Activated CD8-positive, alpha-beta T cell treated with anti-CD3 and anti-CD28 coated beads for 36 hours (primary cell): ENCODE results near the gene LDLR. TPM values are rescaled to one million over a fixed set of nuclear protein-coding genes. Genes with fewer than 3 reads are reported as not detected.

ENCODE experiments used
- ATAC-seq: fragments of 200-7000 bp; cut with Tn5 transposase; one replicate; pipeline ENCODE4 v1.10.0; 2021; ENCODE audit warnings: mild to moderate bottlenecking, moderate library complexity
- CTCF ChIA-PET: fragments of 350-600 bp; sonication (Branson Sonifier 250); formaldehyde crosslinking; loops from one replicate; lab custom pipeline; 2021; ENCODE audit warnings: antibody characterized with exemption; lab: Charles Lee
- POLR2A ChIA-PET: fragments of 350-600 bp; sonication (Branson Sonifier 250); formaldehyde crosslinking; loops from one replicate; lab custom pipeline; 2021; ENCODE audit warnings: antibody characterized with exemption; lab: Charles Lee
- DNase-seq: peaks from one replicate; pipeline ENCODE4 v3.0.0-alpha.2; 2020
- H3K27ac Mint-ChIP-seq: one replicate; pipeline ENCODE4 v1.8.0; 2021; ENCODE audit warnings: mild to moderate bottlenecking, mixed read lengths
- H3K27me3 Mint-ChIP-seq: one replicate; pipeline ENCODE4 v1.8.0; 2021; ENCODE audit warnings: mixed read lengths
- H3K36me3 Mint-ChIP-seq: one replicate; pipeline ENCODE4 v1.8.0; 2021; ENCODE audit warnings: low read depth, mixed read lengths
- H3K4me1 Mint-ChIP-seq: one replicate; pipeline ENCODE4 v1.8.0; 2021; ENCODE audit warnings: low read depth, mixed read lengths
- H3K4me3 Mint-ChIP-seq: one replicate; pipeline ENCODE4 v1.8.0; 2021; ENCODE audit warnings: mild to moderate bottlenecking, moderate library complexity, mixed read lengths
- H3K9me3 Mint-ChIP-seq: one replicate; pipeline ENCODE4 v1.8.0; 2021; ENCODE audit warnings: mixed read lengths
- CTCF ChIP-seq: fragments of 200-600 bp; IDR thresholded peaks from one replicate; pipeline ENCODE4 v1.8.0; 2022; ENCODE audit warnings: antibody characterized with exemption, mild to moderate bottlenecking
- intact Hi-C: fragments of 100-400 bp; cut with micrococcal nuclease; formaldehyde crosslinking; loops from one replicate; pipeline ENCODE4 v1.10.0; 2022
- total RNA-seq, 2 experiments: library from RNA; stranded (reverse); gene quantifications; one replicate each; pipeline ENCODE4 v1.2.3, GENCODE V29; 2021

LDLR gene
- total RNA-seq, 2 experiments from 2014 or later: 54.7 to 56.5 TPM

- DNase-seq (no peak), ATAC-seq (no peak)
These were observed 43.7 kb upstream of the LDLR start for GRCh38 chr19:11045536-11045935.

GRCh38 chr19:11046605-11047354 is 42.5 kb upstream of the LDLR start:
- no peaks in the 10 kb centered on the region for H3K27me3 Mint-ChIP-seq
- TF ChIP-seq CTCF: no peak
- POLR2A ChIA-PET: interaction anchor here (1.0 kb wide), 1 partner anchor 42 kb away, joined by 4 read pairs; the partner anchor contains the start of gene LDLR
- peaks cover 29% of the 10 kb centered on the region for H3K36me3 Mint-ChIP-seq
- intact Hi-C loops: no loop called here
- H3K9me3 Mint-ChIP-seq: no peaks in the 10 kb centered on the region
- peaks cover 28% of the 10 kb centered on the region for H3K4me1 Mint-ChIP-seq
- CTCF ChIA-PET: no interaction called here
- no peak overlapping the region for H3K4me3 Mint-ChIP-seq
- no peak overlapping the region for H3K27ac Mint-ChIP-seq
- ATAC-seq (no peak), DNase-seq (no peak)

More at GRCh38 chr19:11045536-11045935, 43.7 kb upstream of the LDLR start:
- TF ChIP-seq CTCF: no peak
- ChIA-PET POLR2A (no interaction called here), CTCF (interaction anchor here (1.4 kb wide), 1 partner anchor 10 kb away, joined by 11 read pairs; no protein-coding TSS in a partner anchor)
- peaks cover 35% of the 10 kb centered on the region for H3K36me3 Mint-ChIP-seq
- intact Hi-C loops: no loop called here
- no peak overlapping the region for H3K27ac Mint-ChIP-seq
- peaks cover 25% of the 10 kb centered on the region for H3K4me1 Mint-ChIP-seq
- H3K9me3 Mint-ChIP-seq: no peaks in the 10 kb centered on the region
- H3K4me3 Mint-ChIP-seq: no peak overlapping the region
- no peaks in the 10 kb centered on the region for H3K27me3 Mint-ChIP-seq

- intact Hi-C loops: no loop called here
- ChIA-PET POLR2A (interaction anchor here (0.6 to 1.2 kb wide), 3 partner anchors 12 to 85 kb away, joined by 4 to 5 read pairs (median 4); no protein-coding TSS in a partner anchor), CTCF (interaction anchor here (1.3 kb wide), 2 partner anchors 12 to 78 kb away, joined by 4 to 12 read pairs; no protein-coding TSS in a partner anchor)
- no peak for TF ChIP-seq CTCF
- H3K27me3 Mint-ChIP-seq: no peaks in the 10 kb centered on the region
- ATAC-seq (no peak), DNase-seq (no peak)
- H3K27ac Mint-ChIP-seq: no peak overlapping the region
- no peaks in the 10 kb centered on the region for H3K9me3 Mint-ChIP-seq
- H3K4me3 Mint-ChIP-seq: no peak overlapping the region
- peaks cover 22% of the 10 kb centered on the region for H3K36me3 Mint-ChIP-seq
- H3K4me1 Mint-ChIP-seq: peaks cover 28% of the 10 kb centered on the region
These were observed 41.4 kb upstream of the LDLR start for GRCh38 chr19:11047866-11048265.

GRCh38 chr19:11050323-11051114 is 38.7 kb upstream of the LDLR start:
- Mint-ChIP-seq H3K4me1 (peaks cover 28% of the 10 kb centered on the region), H3K36me3 (peaks cover 9% of the 10 kb centered on the region), H3K4me3 (no peak overlapping the region), H3K27ac (peak overlapping the region; percentile 55), H3K9me3 (no peaks in the 10 kb centered on the region), H3K27me3 (no peaks in the 10 kb centered on the region)
- intact Hi-C loops: no loop called here
- ChIA-PET POLR2A (interaction anchor here (1.1 kb wide), 1 partner anchor 38 kb away, joined by 3 read pairs; the partner anchor contains the start of gene LDLR), CTCF (interaction anchor here (1.1 kb wide), 1 partner anchor 15 kb away, joined by 5 read pairs; no protein-coding TSS in a partner anchor)
- DNase-seq (no peak), ATAC-seq (no peak)
- TF ChIP-seq CTCF: no peak
